Neural progenitor cell (in vitro differentiated cells): ENCODE data around the gene CENPX. TPM values are rescaled to one million over a fixed set of nuclear protein-coding genes. Genes with fewer than 3 reads are reported as not detected.

Experiments
- DNase-seq: peaks from one replicate; pipeline ENCODE4 v3.0.0-alpha.2; 2016; ENCODE audit warnings: low spot score
- H2AFZ ChIP-seq: fragments of 200-600 bp; sonication (generic); replicated peaks from 2 replicates; pipeline ENCODE4 v1.6.1; 2016; ENCODE audit warnings: antibody characterized with exemption
- H3F3A ChIP-seq: fragments of 200-600 bp; sonication (generic); 2 replicates; pipeline ENCODE4 v1.6.1; 2016; ENCODE audit warnings: antibody characterized with exemption, low read depth
- H3K27ac ChIP-seq: fragments of 200-600 bp; sonication (generic); 2 replicates; pipeline ENCODE4 v1.5.1; 2016; ENCODE audit warnings: mild to moderate bottlenecking
- H3K27me3 ChIP-seq: fragments of 200-600 bp; sonication (generic); 2 replicates; pipeline ENCODE4 v1.6.1; 2016; ENCODE audit warnings: mild to moderate bottlenecking, moderate library complexity
- H3K36me3 ChIP-seq: fragments of 200-600 bp; sonication (generic); 2 replicates; pipeline ENCODE4 v1.5.1; 2016
- H3K4me1 ChIP-seq: fragments of 200-600 bp; sonication (generic); 2 replicates; pipeline ENCODE4 v1.6.1; 2016; ENCODE audit warnings: mixed run types
- H3K4me2 ChIP-seq: fragments of 200-600 bp; sonication (generic); 2 replicates; pipeline ENCODE4 v1.6.1; 2016
- H3K4me3 ChIP-seq: fragments of 200-600 bp; sonication (generic); 2 replicates; pipeline ENCODE4 v1.5.1; 2016
- H3K79me2 ChIP-seq: fragments of 200-600 bp; sonication (generic); 2 replicates; pipeline ENCODE4 v1.6.1; 2016; ENCODE audit warnings: low read depth
- H3K9ac ChIP-seq: fragments of 200-600 bp; sonication (generic); 2 replicates; pipeline ENCODE4 v1.6.1; 2016
- H3K9me3 ChIP-seq: fragments of 200-600 bp; sonication (generic); 2 replicates; pipeline ENCODE4 v1.5.1; 2016; ENCODE audit warnings: low read depth
- H4K20me1 ChIP-seq: fragments of 200-600 bp; sonication (generic); 2 replicates; pipeline ENCODE4 v1.6.1; 2016; ENCODE audit warnings: low read depth
- H3K27ac Mint-ChIP-seq: 3 replicates; pipeline ENCODE4 v1.8.0; 2021; ENCODE audit warnings: mixed read lengths
- H3K27me3 Mint-ChIP-seq: 2 replicates; pipeline ENCODE4 v1.8.0; 2022; ENCODE audit warnings: low read depth, mild to moderate bottlenecking, inconsistent platforms, moderate library complexity, mixed read lengths; ENCODE audit not compliant: insufficient read depth
- H3K36me3 Mint-ChIP-seq: 3 replicates; pipeline ENCODE4 v1.8.0; 2021; ENCODE audit warnings: mixed read lengths
- H3K4me1 Mint-ChIP-seq: 3 replicates; pipeline ENCODE4 v1.8.0; 2021; ENCODE audit warnings: mixed read lengths
- H3K4me3 Mint-ChIP-seq: 3 replicates; pipeline ENCODE4 v1.8.0; 2021; ENCODE audit warnings: mild to moderate bottlenecking, moderate library complexity, mixed read lengths
- H3K9me3 Mint-ChIP-seq: 3 replicates; pipeline ENCODE4 v1.8.0; 2020; ENCODE audit warnings: mixed read lengths
- CTCF ChIP-seq: fragments of 200-600 bp; sonication (generic); IDR thresholded peaks from 2 replicates; pipeline ENCODE4 v1.5.1; 2017; ENCODE audit warnings: antibody characterized with exemption, mild to moderate bottlenecking
- EZH2 ChIP-seq: fragments of 200-600 bp; sonication (generic); IDR thresholded peaks from 2 replicates; pipeline ENCODE4 v1.6.1; 2017; ENCODE audit warnings: antibody characterized with exemption, mild to moderate bottlenecking, moderate library complexity
- EZH2phosphoT487 ChIP-seq: fragments of 200-600 bp; sonication (generic); IDR thresholded peaks from 2 replicates; pipeline ENCODE4 v1.6.1; 2017; ENCODE audit warnings: antibody characterized with exemption
- total RNA-seq: library from RNA; depleted of rRNA; stranded (reverse); fragments of >200 nt; gene quantifications from 2 replicates; pipeline ENCODE4 v1.2.3, GENCODE V29; 2015; ENCODE audit warnings: low replicate concordance

Gene CENPX
- total RNA-seq, 1 donor from 2014 or later = 53.0 TPM

GRCh38 chr17:82009413-82009812 is 13.3 kb downstream of the CENPX start:
- Mint-ChIP-seq H3K27ac (no peak overlapping the region), H3K36me3 (peaks cover 4% of the 10 kb centered on the region), H3K27me3 (peaks cover 3% of the 10 kb centered on the region), H3K4me3 (no peak overlapping the region), H3K4me1 (peaks cover 9% of the 10 kb centered on the region), H3K9me3 (no peaks in the 10 kb centered on the region)
- no peaks in the 10 kb centered on the region for H4K20me1 ChIP-seq
- H3K4me3 ChIP-seq = no peak overlapping the region
- DNase-seq = no peak
- TF ChIP-seq EZH2phosphoT487 = no peak
- TF ChIP-seq EZH2 = no peak
- no peak for TF ChIP-seq CTCF
- H2AFZ ChIP-seq = no peak overlapping the region
- no peaks in the 10 kb centered on the region for H3K4me1 ChIP-seq
- no peaks in the 10 kb centered on the region for H3K79me2 ChIP-seq
- no peak overlapping the region for H3K27ac ChIP-seq
- H3K4me2 ChIP-seq = no peak overlapping the region
- no peaks in the 10 kb centered on the region for H3K9me3 ChIP-seq
- H3K27me3 ChIP-seq = no peaks in the 10 kb centered on the region
- no peaks in the 10 kb centered on the region for H3K36me3 ChIP-seq
- no peak overlapping the region for H3K9ac ChIP-seq
- no peaks in the 10 kb centered on the region for H3F3A ChIP-seq

- Histone ChIP-seq H3K4me3 (no peak overlapping the region), H4K20me1 (no peaks in the 10 kb centered on the region), H3K9ac (no peak overlapping the region), H3K9me3 (no peaks in the 10 kb centered on the region), H3F3A (no peaks in the 10 kb centered on the region), H3K36me3 (no peaks in the 10 kb centered on the region), H2AFZ (no peak overlapping the region), H3K4me2 (no peak overlapping the region), H3K27me3 (no peaks in the 10 kb centered on the region), H3K4me1 (no peaks in the 10 kb centered on the region), H3K79me2 (no peaks in the 10 kb centered on the region), H3K27ac (no peak overlapping the region)
- Mint-ChIP-seq H3K9me3 (no peaks in the 10 kb centered on the region), H3K27ac (no peak overlapping the region), H3K36me3 (peaks cover 4% of the 10 kb centered on the region), H3K4me3 (no peak overlapping the region), H3K27me3 (peaks cover 2% of the 10 kb centered on the region), H3K4me1 (peaks cover 9% of the 10 kb centered on the region)
- no peak for DNase-seq
- TF ChIP-seq CTCF (no peak), EZH2 (no peak), EZH2phosphoT487 (no peak)
Measured at GRCh38 chr17:82008941-82009405, 13.7 kb downstream of the CENPX start.

GRCh38 chr17:82008258-82008940 is 14.3 kb downstream of the CENPX start:
- Histone ChIP-seq H3K4me2 (no peak overlapping the region), H3K9me3 (no peaks in the 10 kb centered on the region), H3K4me3 (no peak overlapping the region), H3K36me3 (no peaks in the 10 kb centered on the region), H3F3A (no peaks in the 10 kb centered on the region), H3K4me1 (no peaks in the 10 kb centered on the region), H4K20me1 (peaks cover 3% of the 10 kb centered on the region), H3K27me3 (no peaks in the 10 kb centered on the region), H3K9ac (no peak overlapping the region), H3K27ac (no peak overlapping the region), H2AFZ (no peak overlapping the region), H3K79me2 (no peaks in the 10 kb centered on the region)
- Mint-ChIP-seq H3K27ac (no peak overlapping the region), H3K4me3 (no peak overlapping the region), H3K4me1 (peaks cover 9% of the 10 kb centered on the region), H3K9me3 (no peaks in the 10 kb centered on the region), H3K27me3 (no peaks in the 10 kb centered on the region), H3K36me3 (peaks cover 4% of the 10 kb centered on the region)
- DNase-seq = no peak
- TF ChIP-seq CTCF = no peak
- TF ChIP-seq EZH2phosphoT487 = no peak
- no peak for TF ChIP-seq EZH2
